Skeletal muscle tissue (tissue), 4 donors: ENCODE results near the gene TRPC1. TPM values are rescaled to one million over a fixed set of nuclear protein-coding genes. Genes with fewer than 3 reads are reported as not detected.

Experiments
- H3K27ac ChIP-seq: one replicate; pipeline ENCODE4 v1.7.0; 2013; ENCODE audit warnings: mild to moderate bottlenecking, low read depth, low read length, inconsistent platforms
- H3K27me3 ChIP-seq, 3 donors: one replicate each; pipeline ENCODE4 v1.7.0; 2013; ENCODE audit warnings: low read length in 3 of 3; ENCODE audit not compliant: control insufficient read depth in 3 of 3, insufficient read depth in 3 of 3
- H3K36me3 ChIP-seq, 3 donors: one replicate each; pipeline ENCODE4 v1.7.0; 2013; ENCODE audit warnings: low read length in 3 of 3; ENCODE audit not compliant: control insufficient read depth in 3 of 3, insufficient read depth in 3 of 3
- H3K4me1 ChIP-seq, 3 donors: one replicate each; pipeline ENCODE4 v1.7.0; 2013; ENCODE audit warnings: low read length in 3 of 3, mild to moderate bottlenecking in 3 of 3; ENCODE audit not compliant: control insufficient read depth in 3 of 3, insufficient read depth in 3 of 3
- H3K4me3 ChIP-seq, 3 donors: one replicate each; pipeline ENCODE4 v1.7.0; 2013; ENCODE audit warnings: low read length in 3 of 3
- H3K9ac ChIP-seq, 3 donors: one replicate each; pipeline ENCODE4 v1.7.0; 2013; ENCODE audit warnings: low read length in 3 of 3, mild to moderate bottlenecking in 3 of 3, moderate library complexity in 2 of 3, low read depth in 1 of 3
- H3K9me3 ChIP-seq, 3 donors: one replicate each; pipeline ENCODE4 v1.7.0; 2013; ENCODE audit warnings: low read length in 3 of 3; ENCODE audit not compliant: control insufficient read depth in 3 of 3
- total RNA-seq: library from RNA; depleted of rRNA; stranded (reverse); fragments of >200 nt; gene quantifications from one replicate; pipeline ENCODE4 v1.2.3, GENCODE V29; 2014
- donor health status: Osteomylitis.

Gene TRPC1
- total RNA-seq, 1 donor from 2014 or later = 32.9 TPM

DNA sequence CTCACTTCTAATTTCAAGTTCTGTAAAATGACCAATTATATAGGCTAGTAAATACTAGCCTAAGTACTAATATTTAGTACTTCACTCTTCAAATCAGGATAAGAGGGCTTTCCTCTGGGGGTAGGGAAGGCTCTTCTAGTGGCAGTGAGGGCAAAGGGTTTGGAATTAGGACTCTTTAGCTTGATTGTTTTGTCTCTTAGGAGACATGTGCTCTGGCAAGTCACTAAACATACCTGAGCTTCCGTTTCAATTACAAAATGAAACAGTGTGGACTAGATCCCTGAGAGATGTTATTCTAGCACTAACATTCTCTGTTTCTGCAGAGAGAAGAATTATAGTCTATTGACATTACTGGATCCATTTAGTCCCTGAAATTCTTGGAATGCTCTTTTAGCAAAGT is 93.5 kb downstream of the TRPC1 start:
- no peaks in the 10 kb centered on the region for H3K27me3 ChIP-seq
- H3K9me3 ChIP-seq = no peaks in the 10 kb centered on the region
- no peak overlapping the region for H3K4me3 ChIP-seq
- H3K4me1 ChIP-seq = no peaks in the 10 kb centered on the region
- no peak overlapping the region for H3K9ac ChIP-seq
- H3K36me3 ChIP-seq = no peaks in the 10 kb centered on the region
- H3K27ac ChIP-seq = no peak overlapping the region

GRCh38 chr3:142817897-142818296 is 94.1 kb downstream of the TRPC1 start:
- Histone ChIP-seq H3K9me3 (no peaks in the 10 kb centered on the region), H3K27ac (no peak overlapping the region), H3K36me3 (no peaks in the 10 kb centered on the region)

GRCh38 chr3:142818651-142819050 is 94.8 kb downstream of the TRPC1 start:
- H3K9me3 ChIP-seq = no peaks in the 10 kb centered on the region

More at GRCh38 chr3:142817897-142818296, 94.1 kb downstream of the TRPC1 start:
- no peaks in the 10 kb centered on the region for H3K4me1 ChIP-seq
- no peak overlapping the region for H3K9ac ChIP-seq
- H3K27me3 ChIP-seq = no peaks in the 10 kb centered on the region
- H3K4me3 ChIP-seq = no peak overlapping the region

DNA sequence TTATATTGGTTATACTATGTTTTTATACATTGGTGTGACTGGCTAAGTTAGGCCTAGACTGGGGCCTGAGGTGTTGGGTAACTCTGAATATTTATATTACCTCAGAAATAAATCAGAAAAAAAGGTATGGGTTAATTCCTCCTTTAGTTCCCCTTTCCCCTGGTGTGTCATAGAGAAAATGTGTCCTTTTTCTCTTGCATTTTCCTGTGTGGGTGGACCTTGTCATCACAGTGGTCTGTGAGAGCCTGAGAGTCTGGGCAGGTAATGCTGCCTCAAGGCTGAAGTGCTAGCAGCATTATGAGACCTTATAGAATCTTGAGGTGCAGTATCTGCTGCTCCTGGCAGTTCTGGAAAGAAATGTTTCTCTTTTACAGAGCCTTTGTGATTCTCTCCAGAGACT is 95.3 kb downstream of the TRPC1 start:
- H3K9ac ChIP-seq = no peak overlapping the region
- no peak overlapping the region for H3K27ac ChIP-seq
- no peaks in the 10 kb centered on the region for H3K36me3 ChIP-seq
- H3K27me3 ChIP-seq = no peaks in the 10 kb centered on the region
- no peaks in the 10 kb centered on the region for H3K4me1 ChIP-seq
- H3K4me3 ChIP-seq = no peak overlapping the region
- no peaks in the 10 kb centered on the region for H3K9me3 ChIP-seq

More at GRCh38 chr3:142818651-142819050, 94.8 kb downstream of the TRPC1 start:
- no peak overlapping the region for H3K4me3 ChIP-seq
- no peaks in the 10 kb centered on the region for H3K27me3 ChIP-seq
- H3K27ac ChIP-seq = no peak overlapping the region
- no peak overlapping the region for H3K9ac ChIP-seq
- H3K4me1 ChIP-seq = no peaks in the 10 kb centered on the region
- H3K36me3 ChIP-seq = no peaks in the 10 kb centered on the region

- H3K4me1 ChIP-seq = no peaks in the 10 kb centered on the region
- H3K9ac ChIP-seq = no peak overlapping the region
- no peak overlapping the region for H3K27ac ChIP-seq
- H3K4me3 ChIP-seq = no peak overlapping the region
- no peaks in the 10 kb centered on the region for H3K36me3 ChIP-seq
- H3K27me3 ChIP-seq = peaks cover 0 to 2% (median 0%) of the 10 kb centered on the region in 3 donors
- no peaks in the 10 kb centered on the region for H3K9me3 ChIP-seq
Measured at GRCh38 chr3:142828703-142829305, 105.0 kb downstream of the TRPC1 start.

DNA sequence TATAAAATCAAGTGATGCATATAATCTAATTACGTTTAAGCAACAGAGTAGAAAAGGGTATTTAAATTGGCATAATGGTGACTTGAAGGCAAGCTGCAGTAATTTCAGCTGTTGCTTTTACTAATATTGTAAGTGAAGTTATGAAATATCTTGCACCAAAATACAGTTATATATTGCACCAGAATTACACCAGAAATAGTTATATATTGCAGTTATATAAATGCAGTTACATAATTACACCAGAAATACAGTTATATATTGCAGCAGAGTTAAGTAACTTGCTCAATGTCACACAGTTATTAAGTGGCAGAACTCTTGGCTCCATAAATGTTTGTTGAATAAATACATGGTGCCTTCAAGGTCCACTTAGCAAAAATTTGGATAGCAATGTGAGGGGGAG is 113.7 kb downstream of the TRPC1 start:
- Histone ChIP-seq H3K9me3 (no peaks in the 10 kb centered on the region), H3K9ac (no peak overlapping the region), H3K27ac (no peak overlapping the region), H3K4me3 (no peak overlapping the region), H3K27me3 (no peaks in the 10 kb centered on the region), H3K36me3 (no peaks in the 10 kb centered on the region), H3K4me1 (no peaks in the 10 kb centered on the region)

- Histone ChIP-seq H3K4me3 (no peak overlapping the region), H3K4me1 (no peaks in the 10 kb centered on the region), H3K27ac (no peak overlapping the region), H3K9me3 (no peaks in the 10 kb centered on the region), H3K36me3 (no peaks in the 10 kb centered on the region), H3K27me3 (no peaks in the 10 kb centered on the region), H3K9ac (no peak overlapping the region)
Measured at GRCh38 chr3:142839831-142840230, 116.0 kb downstream of the TRPC1 start.

GRCh38 chr3:142844339-142844977 is 120.6 kb downstream of the TRPC1 start:
- H3K4me1 ChIP-seq = no peaks in the 10 kb centered on the region

GRCh38 chr3:142846779-142847577 is 123.1 kb downstream of the TRPC1 start:
- Histone ChIP-seq H3K27me3 (no peaks in the 10 kb centered on the region), H3K4me1 (no peaks in the 10 kb centered on the region), H3K4me3 (no peak overlapping the region), H3K27ac (no peak overlapping the region), H3K9me3 (no peaks in the 10 kb centered on the region), H3K9ac (peak overlapping the region in 1 of 3 donors; percentile 13), H3K36me3 (no peaks in the 10 kb centered on the region)

More at GRCh38 chr3:142844339-142844977, 120.6 kb downstream of the TRPC1 start:
- Histone ChIP-seq H3K9me3 (no peaks in the 10 kb centered on the region), H3K9ac (no peak overlapping the region), H3K36me3 (no peaks in the 10 kb centered on the region), H3K27ac (no peak overlapping the region), H3K27me3 (no peaks in the 10 kb centered on the region), H3K4me3 (no peak overlapping the region)

- Histone ChIP-seq H3K9ac (no peak overlapping the region), H3K36me3 (no peaks in the 10 kb centered on the region), H3K27me3 (no peaks in the 10 kb centered on the region), H3K9me3 (no peaks in the 10 kb centered on the region), H3K4me3 (no peak overlapping the region), H3K4me1 (peaks cover 0 to 2% (median 0%) of the 10 kb centered on the region in 3 donors), H3K27ac (no peak overlapping the region)
Measured at GRCh38 chr3:142849148-142849547, 125.3 kb downstream of the TRPC1 start.
